ENCODE data around the gene TLK1.

DNA sequence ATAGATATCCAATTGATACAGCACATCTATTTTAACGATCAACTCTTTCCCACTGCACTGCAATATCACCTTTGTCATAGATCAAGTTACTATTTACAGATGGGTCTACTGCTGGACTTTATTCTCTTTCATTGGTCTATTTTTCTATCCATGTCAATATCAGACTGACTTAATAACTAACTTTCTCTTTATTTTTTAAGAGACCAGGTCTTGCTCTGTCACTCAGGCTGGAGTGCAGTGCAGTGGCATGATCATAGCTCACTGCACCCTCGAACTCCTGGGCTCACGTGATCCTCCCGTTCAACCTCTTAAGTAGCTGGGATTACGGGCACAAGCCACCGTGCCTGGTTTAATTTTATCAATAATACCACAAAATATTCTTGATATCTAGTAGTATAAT lies 71.2 kb downstream of the TLK1 start:
- TF ChIP-seq, protein P1, sequence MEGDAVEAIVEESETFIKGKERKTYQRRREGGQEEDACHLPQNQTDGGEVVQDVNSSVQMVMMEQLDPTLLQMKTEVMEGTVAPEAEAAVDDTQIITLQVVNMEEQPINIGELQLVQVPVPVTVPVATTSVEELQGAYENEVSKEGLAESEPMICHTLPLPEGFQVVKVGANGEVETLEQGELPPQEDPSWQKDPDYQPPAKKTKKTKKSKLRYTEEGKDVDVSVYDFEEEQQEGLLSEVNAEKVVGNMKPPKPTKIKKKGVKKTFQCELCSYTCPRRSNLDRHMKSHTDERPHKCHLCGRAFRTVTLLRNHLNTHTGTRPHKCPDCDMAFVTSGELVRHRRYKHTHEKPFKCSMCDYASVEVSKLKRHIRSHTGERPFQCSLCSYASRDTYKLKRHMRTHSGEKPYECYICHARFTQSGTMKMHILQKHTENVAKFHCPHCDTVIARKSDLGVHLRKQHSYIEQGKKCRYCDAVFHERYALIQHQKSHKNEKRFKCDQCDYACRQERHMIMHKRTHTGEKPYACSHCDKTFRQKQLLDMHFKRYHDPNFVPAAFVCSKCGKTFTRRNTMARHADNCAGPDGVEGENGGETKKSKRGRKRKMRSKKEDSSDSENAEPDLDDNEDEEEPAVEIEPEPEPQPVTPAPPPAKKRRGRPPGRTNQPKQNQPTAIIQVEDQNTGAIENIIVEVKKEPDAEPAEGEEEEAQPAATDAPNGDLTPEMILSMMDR (conservative IDR thresholded peaks at IDR 0.05; ENCODE audit: low read length) = no peak
- no peak for TF ChIP-seq EZH2phosphoT487 (IDR thresholded peaks at IDR 0.05; ENCODE audit: borderline replicate concordance, low read depth, low read length)
